CD4-positive, alpha-beta T cell treated with Interleukin-6 at 100 ng/mL for 8 hours (primary cell): Measurements from ENCODE around the gene JCHAIN.
"Not testable (repeated sequence)": the region's sequence is repeated elsewhere in the genome, so short reads cannot be mapped to it uniquely, and the experiment has no call there.

Source experiments
- DNase-seq: peaks from one replicate; pipeline ENCODE4 v3.0.0-alpha.2; 2020; ENCODE audit warnings: mixed read lengths, low spot score

JCHAIN gene

GRCh38 chr4:70687821-70688794, 21.8 kb upstream of the JCHAIN start, which contains the start of gene UTP3:
UTP3 (plus strand) TSS chr4:70688532; CDS start chr4:70688678, 146 bp downstream.
- peak; percentile 92 for DNase-seq

DNA sequence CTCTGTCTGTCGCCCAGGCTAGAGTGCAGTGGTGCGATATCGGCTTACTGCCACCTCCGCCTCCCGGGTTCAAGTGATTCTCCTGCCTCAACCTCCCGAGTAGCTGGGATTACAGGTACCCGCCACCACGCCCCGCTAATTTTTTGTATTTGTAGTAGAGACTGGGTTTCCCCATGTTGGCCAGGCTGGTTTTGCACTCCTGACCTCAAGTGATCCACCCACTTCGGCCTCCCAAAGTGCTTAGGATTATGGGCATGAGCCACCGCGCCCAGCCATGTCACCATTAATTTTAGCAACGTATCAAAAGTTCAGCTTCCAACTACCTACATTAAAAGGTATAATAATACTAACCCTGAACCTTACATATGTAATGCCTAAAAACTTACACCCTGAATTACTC, 21.1 kb upstream of the JCHAIN start:
- DNase-seq, result no peak

DNA sequence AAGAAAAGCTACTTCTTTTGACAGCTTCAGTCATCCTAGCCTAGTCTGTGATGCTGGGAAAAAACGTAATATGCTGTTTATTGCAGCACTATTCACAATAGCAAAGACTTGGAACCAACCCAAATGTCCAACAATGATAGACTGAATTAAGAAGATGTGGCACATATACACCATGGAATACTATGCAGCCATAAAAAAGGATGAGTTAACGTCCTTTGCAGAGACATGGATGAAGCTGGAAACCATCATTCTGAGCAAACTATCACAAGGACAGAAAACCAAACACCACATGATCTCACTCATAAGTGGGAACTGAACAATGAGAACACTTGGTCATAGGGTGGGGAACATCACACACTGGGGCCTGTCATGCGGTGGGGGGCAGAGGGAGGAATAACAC, 15.8 kb upstream of the JCHAIN start:
- not testable (repeated sequence) for DNase-seq

DNA sequence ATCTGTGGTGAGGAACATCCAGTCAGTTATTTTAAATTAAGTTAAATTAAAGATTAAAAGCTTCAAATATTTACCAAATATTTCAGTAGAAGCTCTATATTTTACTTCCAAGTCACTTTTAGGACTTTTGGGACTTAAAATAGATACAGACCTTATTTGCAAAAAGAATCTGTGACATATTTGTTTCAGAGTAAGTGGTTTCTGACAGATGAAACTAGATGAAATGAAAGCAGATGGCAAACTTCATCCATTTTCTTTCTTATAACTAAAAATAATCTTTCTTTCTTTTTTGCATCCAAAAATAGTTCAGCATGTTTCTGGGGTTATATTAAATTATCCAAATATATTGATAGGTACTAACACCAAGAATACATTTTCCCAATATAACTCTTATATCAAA, 15.4 kb upstream of the JCHAIN start:
- no peak for DNase-seq

DNA sequence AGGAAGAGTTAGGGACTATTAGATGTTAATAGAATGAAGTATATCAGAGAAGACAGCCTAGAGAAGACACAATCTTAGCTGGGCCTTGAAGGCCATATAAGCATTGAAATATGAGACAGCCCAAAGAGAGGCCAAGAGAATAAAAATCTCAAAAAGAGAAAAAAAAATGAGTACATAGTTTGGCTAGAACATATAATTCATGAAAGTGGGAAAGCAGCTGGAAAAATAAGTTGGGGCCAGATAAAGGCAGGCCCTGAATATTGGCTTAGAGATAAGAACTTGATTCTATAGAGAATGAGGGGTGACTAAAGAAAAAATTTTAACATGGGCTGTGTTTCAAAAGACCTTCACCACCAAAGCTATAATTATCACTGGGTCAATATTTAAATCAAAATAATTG, 14.6 kb upstream of the JCHAIN start:
- DNase-seq, result no peak

GRCh38 chr4:70678383-70678999, 12.2 kb upstream of the JCHAIN start:
- DNase-seq, result no peak

GRCh38 chr4:70676554-70677090, 10.3 kb upstream of the JCHAIN start:
- DNase-seq, result no peak

- DNase-seq, result no peak
These were observed 8.4 kb upstream of the JCHAIN start for GRCh38 chr4:70674731-70675130.

- DNase-seq, result no peak
These were observed 7.9 kb upstream of the JCHAIN start for GRCh38 chr4:70674191-70674590.

DNA sequence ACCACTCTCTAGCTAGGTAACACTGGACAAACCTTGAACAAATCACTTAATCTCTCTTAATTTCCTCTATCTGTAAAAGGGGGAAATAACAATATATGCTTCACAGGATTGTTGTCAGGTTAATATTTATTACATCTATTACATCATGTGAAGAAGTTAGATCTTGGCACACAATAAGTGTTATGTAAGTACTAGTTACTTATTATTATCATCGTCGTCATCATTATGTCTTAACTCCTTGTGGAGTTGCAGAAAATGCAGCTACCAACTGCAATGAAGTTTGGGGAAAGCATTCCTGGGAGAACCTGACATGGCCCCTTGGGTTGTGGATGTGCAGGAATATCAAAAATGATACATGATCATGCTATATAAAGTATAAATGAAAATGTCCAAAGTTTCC, 4.8 kb upstream of the JCHAIN start:
- no peak for DNase-seq

- DNase-seq, result no peak
These were observed 4.2 kb upstream of the JCHAIN start for GRCh38 chr4:70670332-70671014.

DNA sequence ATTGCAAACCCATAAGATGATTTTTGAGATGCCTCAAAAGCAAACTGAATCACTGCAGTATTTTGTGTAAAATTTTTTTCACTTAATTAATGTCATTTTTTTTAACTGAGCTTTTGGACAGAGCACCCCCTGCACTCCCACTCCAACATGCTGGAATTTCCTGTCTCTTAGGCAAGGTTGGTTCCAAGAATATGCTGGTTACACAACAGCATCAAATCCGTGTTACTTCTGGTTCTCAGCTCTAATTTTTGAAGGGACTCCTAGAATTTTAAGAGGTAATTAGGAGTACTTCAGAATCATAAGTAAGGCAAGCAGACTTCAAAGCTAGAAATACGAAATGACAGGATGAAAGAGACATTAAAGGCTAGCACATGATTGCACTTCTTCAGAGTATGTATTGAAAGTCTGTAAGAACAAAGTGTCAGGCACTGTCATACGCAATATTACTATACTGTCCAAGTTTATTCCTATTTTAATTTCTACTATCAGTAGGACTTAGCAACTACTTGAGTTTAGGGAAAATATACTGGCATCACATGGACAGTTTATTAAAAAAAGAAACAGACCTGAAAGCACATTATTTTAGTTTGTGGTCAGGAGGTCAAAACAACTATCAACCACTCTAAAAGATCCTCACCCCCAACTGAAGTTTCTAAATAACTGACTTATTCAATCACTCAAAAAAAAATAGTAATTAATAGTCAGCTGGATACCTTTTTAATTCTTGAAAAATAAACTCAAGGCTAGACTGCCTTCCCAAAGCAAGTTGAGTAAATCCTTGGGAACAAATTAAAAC, 1.6 kb upstream of the JCHAIN start:
- no peak for DNase-seq

- DNase-seq, result not testable (repeated sequence)
These were observed 4.9 kb downstream of the JCHAIN start for GRCh38 chr4:70661309-70661922.

- no peak for DNase-seq
These were observed 6.2 kb downstream of the JCHAIN start for GRCh38 chr4:70660106-70660505.

DNA sequence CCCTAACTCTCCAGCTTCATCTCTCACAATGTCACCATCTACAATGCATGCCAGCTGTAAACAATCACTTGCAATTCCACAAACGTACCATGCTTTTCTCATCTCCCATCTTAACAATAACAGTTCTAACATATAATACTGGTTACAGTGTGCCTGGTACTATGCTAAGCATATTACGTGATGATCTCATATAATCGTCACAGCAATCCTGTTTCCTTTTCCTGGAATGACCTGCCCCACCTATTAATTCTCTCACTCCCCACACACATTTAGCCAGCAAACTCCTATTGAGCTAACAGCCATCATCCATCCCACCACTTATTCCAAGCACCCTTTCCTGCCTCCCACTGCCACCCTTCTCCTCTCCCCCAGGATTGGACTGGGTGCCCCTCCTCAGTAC, 7.9 kb downstream of the JCHAIN start:
- no peak for DNase-seq

DNA sequence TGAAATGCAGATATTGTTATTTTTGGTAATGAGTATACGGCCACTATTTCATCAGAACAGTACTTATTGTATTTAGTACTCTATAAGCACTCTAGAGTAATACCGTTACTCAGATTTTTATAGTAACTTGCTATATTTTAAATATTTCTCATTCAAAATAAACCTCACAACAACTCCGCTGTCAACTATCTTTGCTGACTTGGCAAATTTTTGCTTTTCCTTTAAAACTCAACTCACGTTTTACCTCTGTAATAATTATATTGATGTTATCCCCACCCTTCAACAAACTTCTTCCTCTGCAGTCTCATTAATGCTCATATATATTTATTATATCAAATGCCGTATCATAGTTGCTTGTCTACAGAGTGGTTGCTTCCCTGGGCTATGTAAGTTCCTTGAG, 9.0 kb downstream of the JCHAIN start:
- no peak for DNase-seq

GRCh38 chr4:70654605-70655011, 11.7 kb downstream of the JCHAIN start:
- DNase-seq, result no peak

- DNase-seq, result peak; percentile 2
These were observed 14.3 kb downstream of the JCHAIN start for GRCh38 chr4:70651864-70652506.

DNA sequence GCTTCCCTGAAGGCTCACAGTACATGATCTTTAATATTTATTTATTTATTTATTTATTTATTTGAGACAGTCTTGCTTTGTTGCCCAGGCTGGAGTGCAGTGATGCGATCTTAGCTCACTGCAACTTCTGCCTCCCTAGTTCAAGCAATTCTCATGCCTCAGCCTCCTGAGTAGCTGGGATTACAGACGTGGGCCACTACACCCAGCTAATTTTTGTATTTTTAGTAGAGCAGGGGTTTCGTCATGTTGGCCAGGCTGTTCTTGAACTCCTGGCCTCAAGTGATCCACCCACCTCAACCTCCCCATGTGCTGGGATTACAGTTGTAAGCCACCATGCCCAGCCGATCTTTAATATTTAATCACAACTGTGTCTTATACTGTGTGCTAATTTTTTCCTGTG, 15.6 kb downstream of the JCHAIN start:
- DNase-seq, result not testable (repeated sequence)

DNA sequence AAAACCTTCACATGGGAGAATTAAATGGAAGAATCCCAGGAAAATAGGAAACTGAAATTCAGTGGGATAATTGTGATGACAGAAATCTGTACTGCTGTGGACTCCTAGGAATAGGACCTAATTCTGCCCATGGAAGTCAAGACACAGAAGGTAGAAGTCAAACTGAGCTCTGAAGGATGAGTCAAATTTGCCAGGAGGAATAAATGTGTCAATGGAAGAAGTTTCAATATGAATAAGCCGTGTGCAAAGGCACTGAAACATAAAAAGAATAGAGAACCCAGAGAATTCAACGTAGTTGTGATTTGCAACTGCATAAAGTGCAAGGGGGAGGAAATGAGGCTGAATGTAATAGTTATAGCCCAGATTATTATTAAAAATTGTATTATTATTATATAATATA, 26.1 kb downstream of the JCHAIN start:
- DNase-seq, result no peak
